ENCODE data around the gene PRAMEF18.
"Not testable (repeated sequence)": the region's sequence is repeated elsewhere in the genome, so short reads cannot be mapped to it uniquely, and the experiment has no call there.

DNA sequence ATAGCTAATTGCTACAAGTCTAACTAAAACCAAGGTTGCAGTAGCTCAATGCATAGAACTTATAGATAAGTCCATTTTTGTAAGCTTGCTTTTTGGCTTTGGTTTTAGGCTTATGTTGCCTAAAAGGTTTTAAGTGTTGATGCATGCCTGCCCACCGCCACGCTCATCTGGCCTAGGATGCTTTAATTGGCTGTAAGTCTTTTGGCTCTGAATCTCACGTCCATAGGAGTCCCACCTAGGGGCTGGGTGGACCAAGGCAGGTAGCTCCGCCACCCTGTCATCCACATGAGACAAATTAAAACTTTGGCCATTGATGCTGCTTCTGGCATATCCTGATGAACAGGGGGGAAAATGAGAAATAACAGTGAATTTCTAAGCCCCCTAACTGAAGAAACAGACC is 11.6 kb upstream of the PRAMEF18 start:
- not testable (repeated sequence) for TF ChIP-seq EZH2 (IDR thresholded peaks at IDR 0.05; ENCODE audit: insufficient read depth, poor library complexity, severe bottlenecking); EZH2phosphoT487 (IDR thresholded peaks at IDR 0.05; ENCODE audit: insufficient read depth, low read depth)
